H1 (cell line): ENCODE data around the gene GMPR2. TPM values are rescaled to one million over a fixed set of nuclear protein-coding genes. Genes with fewer than 3 reads are reported as not detected.

Source experiments
- CTCF ChIA-PET: fragments of 300-600 bp; sonication (Branson Sonifier 250); formaldehyde crosslinking; loops from one replicate; lab custom pipeline; 2021; ENCODE audit not compliant: partially characterized antibody; lab: Charles Lee
- POLR2A ChIA-PET: fragments of 300-600 bp; sonication (Branson Sonifier 250); formaldehyde crosslinking; loops from one replicate; lab custom pipeline; 2021; ENCODE audit warnings: inconsistent platforms; ENCODE audit not compliant: partially characterized antibody; lab: Charles Lee
- DNase-seq, 2 experiments: peaks; one replicate each; pipeline versions ENCODE4 v3.0.0 to v3.0.0-alpha.2; 2010 to 2022; ENCODE audit warnings: low spot score in 2 of 2, low read depth in 1 of 2, mixed read lengths in 1 of 2
- FAIRE-seq: peaks from 2 replicates; lab custom pipeline; 2011; peaks lifted over from hg19 to GRCh38; lab: Jason Lieb, UNC
- H2AFZ ChIP-seq: 2 replicates; pipeline ENCODE4 v1.8.1; 2012; ENCODE audit warnings: low read length, inconsistent platforms
- H2AK5ac ChIP-seq: 2 replicates; pipeline ENCODE4 v1.6.1; 2013; ENCODE audit warnings: low read depth, low read length
- H2BK120ac ChIP-seq: replicated peaks from 2 replicates; pipeline ENCODE3; 2013; ENCODE audit warnings: low read depth, low read length, inconsistent platforms
- H2BK12ac ChIP-seq: 2 replicates; pipeline ENCODE4 v1.6.1; 2013; ENCODE audit warnings: low read depth, low read length
- H2BK15ac ChIP-seq: 2 replicates; pipeline ENCODE4 v1.6.1; 2013; ENCODE audit warnings: low read length
- H2BK20ac ChIP-seq: 2 replicates; pipeline ENCODE4 v1.6.1; 2013; ENCODE audit warnings: low read length
- H2BK5ac ChIP-seq: 2 replicates; pipeline ENCODE4 v1.6.1; 2013; ENCODE audit warnings: low read depth, low read length
- H3K14ac ChIP-seq: 2 replicates; pipeline ENCODE4 v1.6.1; 2013; ENCODE audit warnings: inconsistent platforms; ENCODE audit not compliant: insufficient read length
- H3K18ac ChIP-seq: 2 replicates; pipeline ENCODE4 v1.6.1; 2013; ENCODE audit warnings: low read length; ENCODE audit errors: extremely low read depth
- H3K23ac ChIP-seq: 2 replicates; pipeline ENCODE4 v1.6.1; 2013; ENCODE audit warnings: inconsistent platforms; ENCODE audit not compliant: insufficient read length
- H3K23me2 ChIP-seq: 2 replicates; pipeline ENCODE4 v1.6.1; 2013; ENCODE audit warnings: low read depth, low read length
- H3K27ac ChIP-seq: 2 replicates; pipeline ENCODE4 v1.6.1; 2011; ENCODE audit warnings: low read depth, low read length, inconsistent platforms
- H3K27me3 ChIP-seq, 4 experiments: replicated peaks in 1 of 4; 1 replicate in 1 of 4; 2 replicates in 3 of 4; pipeline versions ENCODE4 v1.6.1 to v1.8.1; 2011 to 2013; ENCODE audit warnings: low read length in 3 of 4, mild to moderate bottlenecking in 3 of 4, inconsistent platforms in 2 of 4, mixed read lengths in 2 of 4, moderate library complexity in 1 of 4; ENCODE audit not compliant: control insufficient read depth in 3 of 4, insufficient read depth in 3 of 4; ENCODE audit errors: extremely low read depth in 1 of 4
- H3K36me3 ChIP-seq, 4 experiments: 2 replicates each; pipeline versions ENCODE4 v1.6.1 to v1.8.1; 2011 to 2013; ENCODE audit warnings: mild to moderate bottlenecking in 4 of 4, low read length in 3 of 4, moderate library complexity in 2 of 4, control low read depth in 1 of 4, inconsistent platforms in 1 of 4; ENCODE audit not compliant: insufficient read depth in 4 of 4, control insufficient read depth in 2 of 4
- H3K4ac ChIP-seq: replicated peaks from 2 replicates; pipeline ENCODE3; 2013; ENCODE audit warnings: low read length, low read depth, mixed read lengths, inconsistent platforms; ENCODE audit not compliant: insufficient read length
- H3K4me1 ChIP-seq, 4 experiments: replicated peaks in 1 of 4; 1 replicate in 1 of 4; 2 replicates in 3 of 4; pipeline versions ENCODE4 v1.6.1 to v1.8.1; 2011 to 2013; ENCODE audit warnings: low read length in 3 of 4, inconsistent platforms in 2 of 4, mixed read lengths in 1 of 4; ENCODE audit not compliant: insufficient read depth in 4 of 4, control insufficient read depth in 3 of 4
- H3K4me2 ChIP-seq, 2 experiments: 2 replicates each; pipeline versions ENCODE4 v1.6.1 to v1.8.1; 2011 to 2013; ENCODE audit warnings: low read depth in 2 of 2, low read length in 2 of 2, control low read depth in 1 of 2, inconsistent platforms in 1 of 2, mild to moderate bottlenecking in 1 of 2; ENCODE audit not compliant: insufficient read depth in 1 of 2
- H3K4me3 ChIP-seq, 4 experiments: fragments of 200-600, 300-600 bp in 1 of 4; sonication (generic), shearing (Covaris generic), sonication (Bioruptor Twin) in 1 of 4; 2 replicates each; pipeline versions ENCODE4 v1.5.1 to v1.8.1; 2011 to 2016; ENCODE audit warnings: low read length in 4 of 4, low read depth in 3 of 4, control low read depth in 2 of 4, inconsistent platforms in 2 of 4, mild to moderate bottlenecking in 2 of 4, mixed read lengths in 1 of 4, moderate library complexity in 1 of 4; ENCODE audit not compliant: insufficient read depth in 2 of 4; ENCODE audit errors: extremely low read depth in 1 of 4
- H3K56ac ChIP-seq: replicated peaks from 2 replicates; pipeline ENCODE3; 2013; ENCODE audit warnings: low read depth, mild to moderate bottlenecking, mixed read lengths, low read length, inconsistent platforms; ENCODE audit not compliant: insufficient read length
- H3K79me1 ChIP-seq: 2 replicates; pipeline ENCODE4 v1.6.1; 2013; ENCODE audit warnings: low read depth, low read length, control low read depth
- H3K79me2 ChIP-seq, 2 experiments: 2 replicates each; pipeline versions ENCODE4 v1.6.1 to v1.8.1; 2012 to 2013; ENCODE audit warnings: low read length in 2 of 2, mild to moderate bottlenecking in 2 of 2, inconsistent platforms in 1 of 2; ENCODE audit not compliant: insufficient read depth in 2 of 2, control insufficient read depth in 1 of 2
- H3K9ac ChIP-seq, 4 experiments: replicated peaks in 1 of 4; 1 replicate in 1 of 4; 2 replicates in 3 of 4; pipeline versions ENCODE4 v1.6.1 to v1.8.1; 2011 to 2013; ENCODE audit warnings: low read depth in 3 of 4, low read length in 3 of 4, control low read depth in 2 of 4, mild to moderate bottlenecking in 2 of 4, moderate library complexity in 2 of 4, inconsistent platforms in 1 of 4; ENCODE audit errors: extremely low read depth in 1 of 4
- H3K9me3 ChIP-seq, 2 experiments: 2 replicates each; pipeline versions ENCODE4 v1.6.1 to v1.8.1; 2012 to 2013; ENCODE audit warnings: mild to moderate bottlenecking in 2 of 2, moderate library complexity in 2 of 2, control low read depth in 1 of 2, inconsistent platforms in 1 of 2, low read depth in 1 of 2, low read length in 1 of 2, mixed read lengths in 1 of 2; ENCODE audit not compliant: insufficient read depth in 2 of 2
- H4K20me1 ChIP-seq, 2 experiments: replicated peaks in 1 of 2; 2 replicates each; pipeline versions ENCODE3 to v1.8.1; 2011 to 2013; ENCODE audit warnings: inconsistent platforms in 2 of 2, low read length in 2 of 2, mild to moderate bottlenecking in 1 of 2; ENCODE audit not compliant: insufficient read depth in 2 of 2, control insufficient read depth in 1 of 2
- H4K5ac ChIP-seq: 2 replicates; pipeline ENCODE4 v1.6.1; 2013; ENCODE audit warnings: low read length, low read depth, mixed read lengths, inconsistent platforms; ENCODE audit not compliant: insufficient read length
- H4K8ac ChIP-seq: 2 replicates; pipeline ENCODE4 v1.8.0; 2013; ENCODE audit warnings: mild to moderate bottlenecking, moderate library complexity, low read length, inconsistent platforms; ENCODE audit not compliant: insufficient read depth; ENCODE audit errors: extremely low read depth
- H4K91ac ChIP-seq: replicated peaks from 2 replicates; pipeline ENCODE3; 2013; ENCODE audit warnings: low read length, mixed read lengths, inconsistent platforms; ENCODE audit not compliant: insufficient read length
- BACH1 ChIP-seq: IDR thresholded peaks from 2 replicates; pipeline ENCODE4 v1.6.1; 2012; ENCODE audit warnings: low read length, improper control_type of control experiment
- EP300 ChIP-seq, 2 experiments: IDR thresholded peaks; 1 replicate in 1 of 2; 2 replicates in 1 of 2; pipeline ENCODE4 v1.6.1; 2011 to 2012; ENCODE audit warnings: low read depth in 2 of 2, low read length in 2 of 2, mild to moderate bottlenecking in 2 of 2, borderline replicate concordance in 1 of 2, inconsistent platforms in 1 of 2, moderate library complexity in 1 of 2
- KDM4A ChIP-seq: IDR thresholded peaks from one replicate; pipeline ENCODE4 v1.7.1; 2012; ENCODE audit warnings: low read depth, mild to moderate bottlenecking, moderate library complexity, low read length, inconsistent platforms; ENCODE audit not compliant: severe bottlenecking
- NRF1 ChIP-seq: IDR thresholded peaks from 2 replicates; pipeline ENCODE4 v1.6.1; 2011; ENCODE audit warnings: mild to moderate bottlenecking, low read depth, low read length, improper control_type of control experiment
- WGBS, 2 experiments: shearing (Covaris generic) in 1 of 2; methylation state at CpG; one replicate each; pipeline versions ENCODE4 v1.1.6 to v1.1.7; 2013 to 2015; ENCODE audit warnings: low lambda C conversion rate in 2 of 2, mixed read lengths in 2 of 2, inconsistent platforms in 1 of 2, low coverage in 1 of 2, missing lambda C conversion rate in 1 of 2; ENCODE audit not compliant: insufficient replicate concordance in 2 of 2, insufficient coverage in 1 of 2, insufficient read length in 1 of 2; ENCODE audit errors: extremely low coverage in 1 of 2, missing lambda C conversion rate in 1 of 2; 5-methylcytosine and 5-hydroxymethylcytosine counted together
- polyA plus RNA-seq, 7 experiments: library from polyadenylated mRNA; depleted of rRNA in 3 of 7; stranded (reverse) in 5 of 7; unstranded in 2 of 7; fragments of >200 nt in 5 of 7; fragments of 200-250 nt in 2 of 7; gene quantifications; 1 replicate in 5 of 7; 2 replicates in 1 of 7; 4 replicates in 1 of 7; pipeline versions ENCODE4 v1.2.1 to v1.2.3, GENCODE V29; 2011 to 2013; ENCODE audit warnings: missing spikeins in 2 of 7, mixed read lengths in 2 of 7
- total RNA-seq: library from RNA; stranded (reverse); fragmentation: NEBNext Ultra II Directional; extraction: Animal tissue kit (Norgen Biotek cat#: 25700); gene quantifications from 2 replicates; pipeline ENCODE4 v1.2.1, GENCODE V29; 2021

The GMPR2 gene
- total and polyA plus RNA-seq, 2 of the 8 experiments (the other 6 are each of a cell fraction or from before 2014, with no cell fraction given): 61.6 to 85.3 TPM

- 67% methylated on average over 7 of the region's 8 CpGs; no CpG with 5 or more reads in 1 of the 2 experiments for WGBS, 2 experiments
These were observed 37.9 kb upstream of the GMPR2 start for GRCh38 chr14:24194873-24195185.

More at GRCh38 chr14:24194873-24195185, 37.9 kb upstream of the GMPR2 start:
- Histone ChIP-seq H3K36me3 (peaks cover 4 to 6% (median 5%) of the 10 kb centered on the region in 4 experiments; a peak in 6 of 8 replicates), H3K4ac (no peak overlapping the region), H3K9ac (peak overlapping the region in 1 of 4 experiments; percentile 78; a peak in 2 of 7 replicates), H3K23me2 (peaks cover 5% of the 10 kb centered on the region; the same call in 1 of the 2 replicates), H3K79me1 (peaks cover 3% of the 10 kb centered on the region; the same call in 1 of the 2 replicates), H3K27ac (peak overlapping the region; percentile 95; the same call in 1 of the 2 replicates), H3K79me2 (peaks cover 0 to 3% of the 10 kb centered on the region in 2 experiments; a peak in 2 of 4 replicates), H2BK12ac (no peak overlapping the region)
- FAIRE-seq (no peak), DNase-seq (no peak)
- TF ChIP-seq NRF1: no peak
- TF ChIP-seq EP300 (IDR thresholded peaks at IDR 0.05; ENCODE audit: borderline replicate concordance in 1 of 2, low read depth in 2 of 2, low read length in 2 of 2): no peak
- peak; percentile 6 for TF ChIP-seq KDM4A
- TF ChIP-seq BACH1: no peak
- TF ChIP-seq, all 59 proteins: peak for 1
- no peak overlapping the region; the same call in 1 of the 2 replicates for H2AFZ ChIP-seq
- no peak overlapping the region for H2BK20ac ChIP-seq
- H4K20me1 ChIP-seq: no peaks in the 10 kb centered on the region
- H4K91ac ChIP-seq: no peak overlapping the region
- peak overlapping the region; percentile 99; the same call in 1 of the 2 replicates for H4K8ac ChIP-seq
- H3K4me3 ChIP-seq: peak overlapping the region; percentile 65 to 88 (median 84)
- peaks cover 0 to 9% (median 3%) of the 10 kb centered on the region in 4 experiments; a peak in 3 of 7 replicates for H3K4me1 ChIP-seq
- POLR2A ChIA-PET: interaction anchor here (0.7 to 4.7 kb wide), 23 partner anchors 9 to 114 kb away, joined by 3 to 119 read pairs (median 5); partner anchors contain the start of genes CHMP4A, EMC9, GMPR2 and IRF9
- peak overlapping the region; percentile 79 to 94 for H3K4me2 ChIP-seq
- H2AK5ac ChIP-seq: no peak overlapping the region
- H2BK5ac ChIP-seq: 0 out of 2 replicates have a peak overlapping the region, but pooled peaks have one; percentile 91
- H3K18ac ChIP-seq: no peak overlapping the region; the same call in 1 of the 2 replicates
- H3K23ac ChIP-seq: no peak overlapping the region
- no peak overlapping the region for H4K5ac ChIP-seq
- no peak overlapping the region for H3K56ac ChIP-seq
- no peak overlapping the region for H2BK120ac ChIP-seq
- H3K14ac ChIP-seq: no peak overlapping the region
- CTCF ChIA-PET: interaction anchor here (1.1 to 2.1 kb wide), 5 partner anchors 18 to 202 kb away, joined by 3 to 7 read pairs (median 4); partner anchors contain the start of genes CHMP4A and TINF2
- H3K9me3 ChIP-seq: no peaks in the 10 kb centered on the region
- H2BK15ac ChIP-seq: no peak overlapping the region
- no peaks in the 10 kb centered on the region for H3K27me3 ChIP-seq
